GM13976 (cell line): ENCODE measurements around the gene RNF113A.

Experiments used
- DNase-seq: peaks from one replicate; pipeline ENCODE4 v3.0.0; 2012; ENCODE audit warnings: low spot score
- CTCF ChIP-seq: IDR thresholded peaks from 2 replicates; pipeline ENCODE4 v1.5.1; 2012; ENCODE audit warnings: borderline replicate concordance, mild to moderate bottlenecking; ENCODE audit not compliant: insufficient read depth; ENCODE audit errors: extremely low read depth, missing control alignments, control extremely low read depth
- in situ Hi-C: fragments of 300-500 bp; cut with MboI; formaldehyde crosslinking; loops from one replicate; pipeline ENCODE4 v1.12.0; 2022; ENCODE audit warnings: low sequenced_read_pairs, mixed read lengths, inconsistent platforms; ENCODE audit not compliant: unreplicated experiment

Gene RNF113A

GRCh38 chrX:119878740-119879139 lies 7.2 kb upstream of the RNF113A start:
- no peak for TF ChIP-seq CTCF
- in situ Hi-C loops, result no loop called here
- DNase-seq, result no peak

GRCh38 chrX:119871245-119871598 lies 311 bp downstream of the RNF113A start:
- in situ Hi-C loops, result no loop called here
- TF ChIP-seq CTCF, result no peak
- no peak for DNase-seq

- DNase-seq, result no peak
- in situ Hi-C loops, result no loop called here
- TF ChIP-seq CTCF, result no peak
Observed at GRCh38 chrX:119870626-119871131, 854 bp downstream of the RNF113A start.

- DNase-seq, result no peak
- TF ChIP-seq CTCF, result no peak
- in situ Hi-C loops, result no loop called here
Observed at GRCh38 chrX:119853444-119853843, 18.1 kb downstream of the RNF113A start.

- peak; percentile 94 for DNase-seq
- no peak for TF ChIP-seq CTCF
- in situ Hi-C loops, result no loop called here
Observed at GRCh38 chrX:119852382-119853353, 18.9 kb downstream of the RNF113A start, which contains the start of gene UPF3B. Gene UPF3B (minus strand): TSS chrX:119852963. CDS start chrX:119852928, 35 bp downstream.

- in situ Hi-C loops, result no loop called here
- DNase-seq, result no peak
- TF ChIP-seq CTCF, result no peak
Observed at GRCh38 chrX:119833905-119834304, 37.6 kb downstream of the RNF113A start.

- in situ Hi-C loops, result no loop called here
- no peak for DNase-seq
- no peak for TF ChIP-seq CTCF
Observed at GRCh38 chrX:119828446-119828845, 43.1 kb downstream of the RNF113A start.
